WTC11 (cell line): ENCODE data around the gene LARGE1.

ENCODE experiments used
- CTCF ChIP-seq: fragments of 200-600 bp; IDR thresholded peaks from 2 replicates; pipeline ENCODE4 v1.8.0; 2022; ENCODE audit warnings: antibody characterized with exemption
- E2F4 ChIP-seq: sonication (generic); formaldehyde crosslinking; IDR thresholded peaks from 2 replicates; pipeline ENCODE4 v1.8.1; 2022; ENCODE audit warnings: low read depth, mild to moderate bottlenecking, moderate library complexity, missing genetic modification reagents, borderline replicate concordance
- ELF4 ChIP-seq: sonication (generic); formaldehyde crosslinking; IDR thresholded peaks from 2 replicates; pipeline ENCODE4 v1.8.1; 2022; ENCODE audit warnings: low read depth, mild to moderate bottlenecking, moderate library complexity, missing genetic modification reagents
- FOXJ3 ChIP-seq: sonication (generic); formaldehyde crosslinking; IDR thresholded peaks from 2 replicates; pipeline ENCODE4 v1.9.0; 2021; ENCODE audit warnings: missing genetic modification reagents, mild to moderate bottlenecking, borderline replicate concordance
- GABPB1 ChIP-seq: sonication (generic); formaldehyde crosslinking; IDR thresholded peaks from 2 replicates; pipeline ENCODE4 v1.8.1; 2023; ENCODE audit warnings: mild to moderate bottlenecking, missing genetic modification reagents
- SP1 ChIP-seq: sonication (generic); formaldehyde crosslinking; conservative IDR thresholded peaks from 2 replicates; pipeline ENCODE4 v1.8.1; 2022; ENCODE audit warnings: missing genetic modification reagents

GRCh38 chr22:33385611-33386010 lies 534.7 kb downstream of the LARGE1 start:
- TF ChIP-seq ELF4 (CRISPR knock-in tag) (no peak), E2F4 (CRISPR knock-in tag) (no peak), CTCF (no peak), SP1 (CRISPR knock-in tag) (no peak), FOXJ3 (CRISPR knock-in tag) (no peak), GABPB1 (CRISPR knock-in tag) (no peak)
